Measurements from ENCODE around the gene PLAC9.

- no peak for TF ChIP-seq EZH2 (IDR thresholded peaks at IDR 0.05; ENCODE audit: low read length, missing control alignments)
- TF ChIP-seq, protein P1, sequence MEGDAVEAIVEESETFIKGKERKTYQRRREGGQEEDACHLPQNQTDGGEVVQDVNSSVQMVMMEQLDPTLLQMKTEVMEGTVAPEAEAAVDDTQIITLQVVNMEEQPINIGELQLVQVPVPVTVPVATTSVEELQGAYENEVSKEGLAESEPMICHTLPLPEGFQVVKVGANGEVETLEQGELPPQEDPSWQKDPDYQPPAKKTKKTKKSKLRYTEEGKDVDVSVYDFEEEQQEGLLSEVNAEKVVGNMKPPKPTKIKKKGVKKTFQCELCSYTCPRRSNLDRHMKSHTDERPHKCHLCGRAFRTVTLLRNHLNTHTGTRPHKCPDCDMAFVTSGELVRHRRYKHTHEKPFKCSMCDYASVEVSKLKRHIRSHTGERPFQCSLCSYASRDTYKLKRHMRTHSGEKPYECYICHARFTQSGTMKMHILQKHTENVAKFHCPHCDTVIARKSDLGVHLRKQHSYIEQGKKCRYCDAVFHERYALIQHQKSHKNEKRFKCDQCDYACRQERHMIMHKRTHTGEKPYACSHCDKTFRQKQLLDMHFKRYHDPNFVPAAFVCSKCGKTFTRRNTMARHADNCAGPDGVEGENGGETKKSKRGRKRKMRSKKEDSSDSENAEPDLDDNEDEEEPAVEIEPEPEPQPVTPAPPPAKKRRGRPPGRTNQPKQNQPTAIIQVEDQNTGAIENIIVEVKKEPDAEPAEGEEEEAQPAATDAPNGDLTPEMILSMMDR (conservative IDR thresholded peaks at IDR 0.05 in 1 of 2, IDR thresholded peaks at IDR 0.05 in 1 of 2; ENCODE audit: low read depth in 1 of 2, low read length in 2 of 2) = no peak
Measured at GRCh38 chr10:80137920-80138319, 5.4 kb downstream of the PLAC9 start.
